ENCODE data around the gene CDYL.

The CDYL gene

DNA sequence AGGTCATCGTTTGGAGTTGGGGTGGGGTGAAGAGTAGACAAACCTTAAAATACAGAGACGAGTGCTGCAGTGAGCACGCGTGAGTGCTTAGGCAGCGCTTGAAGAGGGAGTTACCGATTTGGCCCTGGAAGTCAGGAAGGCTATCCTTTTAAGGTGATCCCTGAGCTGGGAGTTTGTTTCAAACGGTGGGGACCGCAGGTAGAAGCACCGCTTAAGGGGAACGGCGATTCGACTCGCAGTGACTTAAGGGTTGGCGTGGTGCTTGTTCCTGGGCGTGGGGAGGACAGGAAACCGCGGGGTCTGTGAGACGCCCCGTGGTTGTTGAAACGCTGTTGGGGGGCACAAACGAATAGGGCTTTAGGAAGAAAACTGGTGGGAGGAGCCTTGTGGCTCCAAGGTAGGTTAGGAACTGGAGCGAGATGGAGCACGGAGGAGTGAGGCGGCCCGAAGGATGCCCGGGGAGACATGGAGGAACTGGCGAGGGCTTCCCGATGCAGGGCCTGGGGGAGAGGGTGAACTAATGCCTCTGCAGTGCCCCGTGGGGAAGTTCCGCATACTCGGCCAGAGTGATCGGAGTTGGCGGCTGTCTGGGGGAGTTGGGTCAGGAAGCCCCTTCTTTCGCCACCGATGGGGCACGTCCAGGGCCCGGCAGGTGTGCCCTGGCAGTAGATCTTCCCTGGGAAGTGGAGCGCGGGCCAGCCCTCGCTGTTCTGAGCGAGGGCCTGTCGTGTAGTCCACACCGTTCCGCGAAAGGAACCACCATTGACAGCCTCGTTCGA is 1.3 kb upstream of the CDYL start:
- DNase-seq: peak in 1 of 2 donors; percentile 6

DNA sequence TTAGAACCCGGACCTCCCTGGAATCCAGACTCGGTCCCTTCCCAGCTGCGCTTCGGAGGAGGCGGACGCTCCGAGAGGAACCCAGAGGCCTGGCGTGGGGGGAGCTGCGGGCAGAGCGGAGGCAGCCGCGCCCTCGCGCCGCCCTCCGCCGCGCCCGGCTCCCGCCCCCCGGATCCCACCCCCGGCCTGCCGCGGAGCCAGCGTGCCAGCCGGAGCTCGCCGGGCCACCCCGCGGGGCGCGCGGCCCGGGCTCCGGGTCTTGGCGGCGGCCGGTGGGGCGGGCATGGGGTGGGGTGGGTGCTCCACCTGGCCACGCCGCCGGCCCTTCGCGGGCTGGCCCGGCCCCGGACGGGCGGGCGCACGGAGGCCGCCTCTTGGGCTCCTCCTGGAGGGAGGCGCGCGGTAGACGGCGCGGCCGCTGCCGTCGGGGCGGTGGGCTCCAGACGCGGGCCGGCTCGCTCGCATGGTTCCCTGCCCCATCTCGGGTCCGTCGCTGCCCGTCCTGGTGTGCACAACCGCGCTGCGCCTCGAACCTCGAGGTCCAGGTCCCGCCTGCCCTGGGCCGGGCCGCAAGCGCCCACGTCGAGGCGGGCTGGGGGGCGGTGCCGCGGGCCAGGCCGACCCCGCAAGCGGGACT is 592 bp upstream of the CDYL start:
- peak; percentile 29 to 48 for DNase-seq

DNA sequence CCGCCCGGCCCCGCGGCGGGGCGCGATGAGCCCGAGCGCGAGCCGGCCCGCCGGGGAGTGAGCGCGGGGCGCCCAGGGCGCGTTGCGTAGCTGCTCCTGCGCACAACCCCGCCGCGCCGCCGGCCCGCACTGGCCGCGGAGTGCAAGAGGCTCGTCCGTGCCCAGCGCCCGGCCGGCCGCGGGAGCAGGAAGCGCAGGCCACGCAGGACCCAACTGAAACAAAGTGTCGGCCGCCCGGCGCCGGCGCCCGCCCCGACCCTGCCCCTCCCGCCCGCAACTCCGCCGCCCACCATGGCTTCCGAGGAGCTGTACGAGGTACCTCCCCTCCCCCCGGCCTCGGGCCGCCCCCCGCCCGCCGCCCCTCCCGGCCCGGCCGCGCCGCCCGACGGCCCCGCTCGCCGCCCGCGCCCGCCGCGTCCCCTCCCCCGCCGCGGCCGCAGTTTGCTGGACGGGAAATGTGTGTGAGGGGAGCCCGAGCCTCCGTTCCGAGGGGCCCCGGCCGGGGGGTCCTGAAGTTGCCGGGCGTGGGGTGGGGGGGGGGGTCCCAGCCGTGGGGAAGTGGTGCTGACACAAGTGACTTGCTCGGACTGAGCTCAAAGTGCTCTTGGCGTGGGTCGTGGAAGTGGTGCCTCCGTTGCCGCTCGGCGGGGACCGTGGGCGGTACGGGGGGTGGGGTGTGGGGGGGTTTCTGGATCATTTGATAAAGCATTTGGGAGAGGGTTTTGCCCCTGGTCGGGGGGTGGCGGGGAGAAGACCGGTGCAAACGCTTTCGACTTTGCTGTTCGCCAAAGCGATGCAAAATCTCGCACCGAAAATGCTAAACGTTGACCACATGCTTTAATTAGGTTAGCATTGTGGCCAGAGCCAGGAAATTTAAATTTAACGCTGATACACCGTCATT is 539 bp downstream of the CDYL start:
- DNase-seq: peak; percentile 10 to 27

DNA sequence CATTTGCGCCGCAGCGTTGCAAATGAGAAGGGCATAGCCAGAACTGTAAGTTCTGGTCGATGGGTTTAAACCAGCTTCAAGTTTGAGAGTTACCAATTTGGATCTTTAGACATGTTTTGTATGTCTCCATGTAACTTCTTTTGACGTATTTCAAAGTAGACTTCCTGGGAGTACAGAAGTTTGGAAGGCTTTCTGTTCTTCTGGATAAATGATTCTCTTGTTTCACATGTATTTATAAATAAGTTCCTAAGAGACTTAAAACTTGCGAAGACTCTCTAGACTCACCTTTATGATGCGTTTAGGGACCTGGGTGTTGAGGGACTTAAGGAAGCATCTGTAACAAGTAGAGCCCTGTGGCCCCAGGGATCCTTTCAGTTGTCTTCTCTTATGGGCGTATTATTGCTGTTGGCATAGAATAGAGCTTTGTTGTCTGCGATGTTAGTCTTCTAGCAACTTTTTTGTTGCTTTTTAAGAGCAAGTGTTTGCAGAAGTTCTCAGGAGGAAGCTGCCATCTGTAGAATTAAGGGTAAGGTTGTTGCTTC is 1.3 kb downstream of the CDYL start:
- DNase-seq: no peak

DNA sequence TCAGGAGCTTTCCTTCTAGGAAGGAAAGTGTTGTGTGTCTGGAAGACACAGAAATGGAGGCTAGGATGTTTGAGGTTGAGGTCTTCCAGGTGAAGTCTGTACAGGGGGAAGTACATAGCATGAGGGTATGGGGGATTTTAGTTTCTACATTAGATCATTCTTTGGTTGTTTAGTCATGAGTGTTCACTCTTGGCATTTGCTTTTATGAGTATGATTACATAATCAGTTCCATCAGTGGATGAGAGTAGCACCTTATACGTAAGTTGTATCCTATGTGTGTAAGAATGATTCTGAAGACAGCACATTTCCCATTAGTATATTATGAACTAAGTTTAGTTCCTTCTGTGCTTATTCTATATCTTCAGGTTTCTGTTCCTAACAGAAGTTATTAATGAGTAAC is 1.9 kb downstream of the CDYL start:
- DNase-seq: no peak

DNA sequence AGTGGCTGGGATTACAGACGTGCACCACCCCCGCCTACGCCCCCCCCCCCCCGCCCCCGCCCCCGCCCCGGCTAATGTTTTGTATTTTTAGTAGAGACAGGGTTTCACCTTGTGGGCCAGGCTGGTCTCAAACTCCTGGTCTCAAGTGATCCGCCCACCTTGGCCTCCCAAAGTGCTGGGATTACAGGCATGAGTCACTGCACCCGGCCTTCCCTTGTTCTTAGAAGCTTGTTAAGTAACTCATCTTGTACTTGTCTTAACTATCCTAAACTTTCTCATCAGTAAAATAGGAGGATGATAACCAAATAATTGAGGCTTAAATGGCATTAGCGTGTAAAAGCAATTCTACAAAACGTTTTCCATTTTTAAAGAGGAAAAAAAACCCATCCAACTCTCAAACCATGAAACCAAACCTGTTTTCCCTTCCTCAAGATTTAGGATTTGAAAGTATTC is 4.2 kb downstream of the CDYL start:
- DNase-seq: no peak

DNA sequence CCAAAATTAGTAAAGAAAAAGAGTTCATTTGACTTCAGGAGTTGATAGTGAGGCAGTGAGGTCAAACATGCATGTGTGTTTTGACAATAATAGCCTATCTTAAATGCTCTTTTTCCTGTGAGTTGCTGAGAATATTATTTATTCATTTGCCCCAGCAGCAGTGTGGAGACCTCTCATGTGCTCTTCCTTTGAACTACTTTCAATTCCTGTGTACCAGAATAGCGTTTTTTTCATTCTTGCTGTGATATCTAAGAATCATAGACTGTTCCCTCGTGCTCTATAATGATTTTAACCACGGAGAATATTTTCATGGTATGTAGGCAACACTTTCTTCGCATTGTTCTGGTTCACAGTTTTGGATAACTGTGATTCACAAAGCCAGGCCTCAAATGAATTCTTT is 5.2 kb downstream of the CDYL start:
- no peak for DNase-seq

GRCh38 chr6:4781967-4782575 is 5.9 kb downstream of the CDYL start:
- no peak for DNase-seq

GRCh38 chr6:4786996-4787395 is 10.8 kb downstream of the CDYL start:
- no peak for DNase-seq

DNA sequence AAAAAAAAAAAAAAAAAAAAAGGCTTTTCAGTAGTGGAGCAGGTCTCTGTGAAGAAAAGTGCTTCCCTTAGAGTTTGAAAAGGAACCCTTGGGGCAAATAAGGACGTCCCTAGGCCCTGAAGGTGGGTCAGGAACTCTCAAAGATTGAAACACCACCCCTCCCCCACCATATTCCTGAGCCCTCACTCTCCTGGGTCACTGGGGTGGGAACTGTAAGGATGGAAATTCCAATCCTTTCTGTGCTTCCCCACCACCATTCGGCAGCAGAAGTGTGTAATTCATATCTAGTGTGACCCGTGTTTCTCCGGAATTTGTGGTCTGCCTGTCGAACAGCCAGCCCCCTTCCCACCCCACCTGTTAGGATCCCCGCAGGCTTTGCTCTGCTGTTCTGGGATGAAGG is 12.3 kb downstream of the CDYL start:
- DNase-seq: no peak

DNA sequence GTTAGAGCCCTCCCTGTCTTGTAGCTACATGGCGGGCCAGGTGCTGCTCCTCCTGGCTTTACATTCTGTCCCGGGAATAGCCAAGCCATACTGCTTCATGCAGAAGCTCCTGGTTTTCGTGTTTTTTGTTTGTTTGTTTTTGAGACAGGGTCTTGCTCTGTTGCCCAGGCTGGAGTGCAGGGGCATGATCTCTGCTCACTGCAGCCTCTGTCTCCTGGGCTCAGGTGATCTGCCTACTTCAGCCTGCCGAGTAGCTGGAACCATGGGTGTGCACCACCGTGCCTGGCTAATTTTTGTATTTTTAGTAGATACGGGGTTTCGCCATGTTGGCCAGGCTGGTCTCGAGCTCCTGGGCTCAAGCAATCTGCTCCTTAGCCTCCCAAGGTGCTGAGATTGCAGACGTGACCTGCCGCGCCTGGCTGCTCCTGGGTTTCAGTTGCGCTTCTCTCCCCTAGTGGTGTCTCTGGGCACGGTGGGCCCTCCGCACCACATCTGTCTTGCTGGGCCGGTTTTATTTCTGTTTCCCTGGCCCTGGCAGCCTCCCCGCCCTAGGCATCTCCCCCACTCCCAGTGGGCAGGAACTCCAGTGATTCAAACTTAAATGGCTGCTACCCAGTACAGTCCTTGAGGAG is 12.9 kb downstream of the CDYL start:
- no peak for DNase-seq

GRCh38 chr6:4790158-4790899 is 14.1 kb downstream of the CDYL start:
- DNase-seq: no peak

DNA sequence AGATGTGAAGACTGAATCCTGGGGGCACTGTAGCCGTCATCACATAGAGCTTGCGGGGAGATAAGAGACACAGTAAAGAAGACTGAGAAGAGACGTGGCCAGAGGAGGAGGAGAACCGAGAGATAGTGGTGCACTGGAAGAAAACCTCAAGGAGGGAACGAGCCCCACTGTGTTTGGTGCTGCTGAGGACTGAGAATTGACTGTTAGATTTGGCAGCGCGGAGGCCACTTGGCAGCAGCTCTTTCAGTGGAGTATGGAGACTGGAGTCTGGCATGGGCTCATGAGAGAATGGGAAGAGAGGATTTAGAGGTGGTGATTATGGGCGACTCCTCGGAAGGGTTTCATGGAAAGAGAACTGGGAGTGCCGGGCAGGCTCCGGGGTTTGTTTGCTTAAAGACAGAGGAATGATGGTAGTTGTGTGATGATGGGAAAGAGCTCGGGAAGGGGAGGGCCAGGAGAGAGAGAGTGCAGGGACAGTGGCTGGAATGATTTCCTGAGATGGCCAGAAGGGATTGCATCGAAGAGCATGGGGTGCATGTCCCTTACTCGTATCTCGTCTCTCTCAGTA is 18.0 kb downstream of the CDYL start:
- DNase-seq: no peak

DNA sequence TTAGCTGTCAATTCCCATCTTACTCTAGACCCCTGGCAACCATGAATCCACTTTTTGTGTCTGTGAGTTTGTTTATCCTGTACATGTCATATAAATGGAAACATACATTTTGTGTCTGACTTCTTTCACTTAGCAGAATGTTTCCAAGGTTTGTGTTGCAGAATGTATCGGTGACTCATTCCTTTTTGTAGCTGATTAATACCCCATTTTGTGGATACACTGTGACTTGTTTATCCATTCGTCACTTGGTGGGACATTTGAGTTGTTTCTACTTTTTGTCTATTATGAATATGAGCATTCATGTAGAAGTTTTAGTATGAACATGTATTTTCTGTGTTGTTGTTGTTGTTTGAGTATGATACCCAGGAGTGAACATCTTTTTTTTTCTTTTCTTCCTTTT is 21.4 kb downstream of the CDYL start:
- no peak for DNase-seq

- no peak for DNase-seq
Measured at GRCh38 chr6:4799912-4800311, 23.7 kb downstream of the CDYL start.

- DNase-seq: no peak
Measured at GRCh38 chr6:4800662-4801061, 24.5 kb downstream of the CDYL start.

DNA sequence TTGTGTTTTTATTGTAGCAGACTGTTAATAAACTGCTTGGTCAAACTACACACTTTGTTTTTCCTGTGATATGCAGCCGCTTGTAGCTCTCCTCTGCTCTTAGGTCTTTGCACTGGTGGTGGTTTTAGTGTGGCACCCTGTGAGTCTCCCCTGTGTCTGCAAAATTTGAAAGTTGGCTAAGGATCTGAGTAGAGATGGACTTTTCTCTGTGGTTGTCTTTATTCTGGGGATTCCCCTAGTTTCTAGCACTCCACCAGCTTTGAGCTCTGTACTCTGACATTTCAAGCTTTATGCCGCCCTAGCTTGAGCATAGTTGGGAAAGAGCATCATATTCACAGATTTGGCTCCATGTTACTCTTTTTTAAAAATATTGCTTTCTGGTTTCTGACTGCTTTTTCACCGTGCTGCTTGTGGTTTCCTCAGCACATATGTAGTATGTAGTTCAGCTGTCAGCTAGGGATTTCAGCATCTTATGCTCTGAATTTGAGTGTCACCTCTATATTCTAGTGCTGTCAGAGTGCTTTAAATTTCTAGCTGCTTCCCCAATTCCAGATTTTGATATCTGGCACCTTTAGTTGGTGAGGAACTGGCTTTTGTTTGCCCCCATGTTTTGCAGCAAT is 25.4 kb downstream of the CDYL start:
- DNase-seq: no peak

DNA sequence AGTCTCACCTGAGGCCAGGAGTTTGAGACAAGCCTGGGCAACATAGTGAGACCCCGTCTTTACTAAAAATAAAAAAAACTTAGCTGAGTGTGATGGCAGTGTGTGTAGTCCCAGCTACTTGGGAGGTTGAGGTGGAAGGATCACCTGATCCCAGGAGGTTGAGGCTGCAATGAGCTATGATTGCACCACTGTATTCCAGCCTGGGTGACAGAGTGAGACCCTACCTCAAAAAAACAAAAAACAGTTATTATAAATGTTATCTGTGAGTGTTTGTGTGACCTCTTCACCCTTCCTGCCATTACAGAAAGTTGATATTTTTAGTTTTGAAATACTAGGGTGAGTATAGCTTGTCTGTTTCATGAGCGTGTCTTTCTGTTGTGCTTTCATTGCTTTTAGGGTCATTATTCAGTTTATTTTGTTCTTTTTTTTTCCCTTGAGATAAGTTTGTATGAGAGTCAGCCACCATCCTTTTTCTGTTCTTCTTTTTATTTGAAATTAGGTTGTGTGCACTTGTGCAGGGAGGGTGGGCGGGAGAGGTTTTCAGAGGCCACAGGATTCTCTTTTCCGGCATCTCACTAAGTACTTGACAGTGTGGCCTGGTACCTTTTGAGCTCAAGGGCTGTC is 26.2 kb downstream of the CDYL start:
- DNase-seq: no peak

DNA sequence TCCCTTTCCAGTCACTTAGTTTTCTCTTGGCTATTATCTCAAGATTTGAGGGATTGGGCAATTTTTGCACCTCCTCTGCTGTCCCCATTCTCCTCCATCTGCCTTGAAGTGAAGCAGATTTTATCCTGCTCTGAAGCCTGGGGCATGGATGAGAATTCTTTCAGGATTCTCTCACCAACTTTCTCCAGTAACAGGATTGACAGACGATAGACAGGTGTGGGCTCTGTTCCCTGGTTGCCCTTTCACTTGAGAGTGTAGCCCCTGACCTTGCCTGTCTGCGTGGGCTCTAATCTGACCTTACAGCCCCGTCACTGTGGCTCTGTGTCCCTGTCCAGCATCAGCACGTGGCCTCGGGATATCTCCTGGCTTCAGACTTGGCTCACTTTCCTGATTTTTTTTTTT is 27.1 kb downstream of the CDYL start:
- no peak for DNase-seq

GRCh38 chr6:4804095-4804494 is 27.9 kb downstream of the CDYL start:
- DNase-seq: peak in 1 of 2 donors; percentile 4

All from stimulated activated CD4-positive, alpha-beta T cell treated with anti-CD3 and anti-CD28 coated beads, Interleukin-2, amount 100 ng/mL, for 48 hours (primary cell).